Thymus (tissue), 14 donors: ENCODE measurements around the gene CPNE2. TPM values are rescaled to one million over a fixed set of nuclear protein-coding genes. Genes with fewer than 3 reads are reported as not detected.

Experiments
- DNase-seq, 9 donors: peaks; one replicate each; pipeline ENCODE4 v3.0.0-alpha.2; 2013; ENCODE audit warnings: low spot score in 9 of 9, low read depth in 6 of 9, missing footprints in 1 of 9
- H3K27ac ChIP-seq, 2 donors: one replicate each; pipeline ENCODE4 v1.5.1; 2013; ENCODE audit warnings: control low read depth in 1 of 2, low read depth in 1 of 2, low read length in 1 of 2, mild to moderate bottlenecking in 1 of 2, moderate library complexity in 1 of 2
- H3K27me3 ChIP-seq, 2 donors: one replicate each; pipeline ENCODE4 v1.5.1; 2013; ENCODE audit warnings: low read length in 1 of 2; ENCODE audit not compliant: control insufficient read depth in 2 of 2, insufficient read depth in 1 of 2
- H3K36me3 ChIP-seq, 2 donors: one replicate each; pipeline ENCODE4 v1.5.1; 2013; ENCODE audit warnings: low read length in 1 of 2, mild to moderate bottlenecking in 1 of 2, moderate library complexity in 1 of 2; ENCODE audit not compliant: control insufficient read depth in 2 of 2, insufficient read depth in 2 of 2
- H3K4me1 ChIP-seq, 2 donors: one replicate each; pipeline ENCODE4 v1.5.1; 2013; ENCODE audit warnings: low read length in 2 of 2; ENCODE audit not compliant: control insufficient read depth in 2 of 2, insufficient read depth in 2 of 2
- H3K4me3 ChIP-seq, 2 donors: one replicate each; pipeline ENCODE4 v1.5.1; 2013; ENCODE audit warnings: low read length in 2 of 2, control low read depth in 1 of 2, mild to moderate bottlenecking in 1 of 2
- H3K9me3 ChIP-seq, 2 donors: one replicate each; pipeline ENCODE4 v1.5.1; 2013; ENCODE audit warnings: low read length in 1 of 2, mild to moderate bottlenecking in 1 of 2; ENCODE audit not compliant: control insufficient read depth in 2 of 2, insufficient read depth in 1 of 2
- WGBS: extraction: QIAGEN DNeasy Blood & Tissue Kit; methylation state at CpG from one replicate; pipeline ENCODE4 v1.1.7; 2013; 5-methylcytosine and 5-hydroxymethylcytosine counted together
- long read RNA-seq, 10 donors: transcript quantifications; one replicate each; lab custom pipeline, GENCODE V29; 2026
- polyA plus RNA-seq: library from polyadenylated mRNA; stranded (reverse); fragments of 200-250 nt; gene quantifications from one replicate; pipeline ENCODE4 v1.2.3, GENCODE V29; 2013
- total RNA-seq: library from RNA; stranded (reverse); fragments of 120-200 nt; gene quantifications from one replicate; pipeline ENCODE4 v1.2.4, GENCODE V29; 2013
- donor health status: healthy.

CPNE2 gene
- total RNA-seq: 6.5 TPM
- 27.5 TPM for polyA plus RNA-seq
- long read RNA-seq, donor 1: 0 reads
- long read RNA-seq, donor 2: 0 reads
- long read RNA-seq, donor 3, partial matches to known transcripts: 0 of 3 reads
- long read RNA-seq, donor 3, other reads (novel, unspliced or antisense): 0 of 3 reads
- long read RNA-seq, donor 4, partial matches to known transcripts: 0 of 6 reads
- long read RNA-seq, donor 4, other reads (novel, unspliced or antisense): 0 of 6 reads
- long read RNA-seq, donor 5, transcript CPNE2-201 (16 exons, 2,645 nt): major isoform, 9 of 16 reads
- long read RNA-seq, donor 5, transcript CPNE2-209 (2 exons, 901 nt): minor isoform, 5 of 16 reads
- long read RNA-seq, donor 5, partial matches to known transcripts: 0 of 16 reads
- long read RNA-seq, donor 5, other reads (novel, unspliced or antisense): 0 of 16 reads
- long read RNA-seq, donor 6, partial matches to known transcripts: 0 of 1 reads
- long read RNA-seq, donor 6, other reads (novel, unspliced or antisense): 0 of 1 reads
- long read RNA-seq, donor 7, partial matches to known transcripts: 0 of 2 reads
- long read RNA-seq, donor 7, other reads (novel, unspliced or antisense): 0 of 2 reads
- long read RNA-seq, donor 8, partial matches to known transcripts: 0 of 2 reads
- long read RNA-seq, donor 8, other reads (novel, unspliced or antisense): 0 of 2 reads
- long read RNA-seq, donor 9, partial matches to known transcripts: 0 of 3 reads
- long read RNA-seq, donor 9, other reads (novel, unspliced or antisense): 0 of 3 reads
- long read RNA-seq, donor 10, partial matches to known transcripts: 0 of 5 reads
- long read RNA-seq, donor 10, other reads (novel, unspliced or antisense): 0 of 5 reads

DNA sequence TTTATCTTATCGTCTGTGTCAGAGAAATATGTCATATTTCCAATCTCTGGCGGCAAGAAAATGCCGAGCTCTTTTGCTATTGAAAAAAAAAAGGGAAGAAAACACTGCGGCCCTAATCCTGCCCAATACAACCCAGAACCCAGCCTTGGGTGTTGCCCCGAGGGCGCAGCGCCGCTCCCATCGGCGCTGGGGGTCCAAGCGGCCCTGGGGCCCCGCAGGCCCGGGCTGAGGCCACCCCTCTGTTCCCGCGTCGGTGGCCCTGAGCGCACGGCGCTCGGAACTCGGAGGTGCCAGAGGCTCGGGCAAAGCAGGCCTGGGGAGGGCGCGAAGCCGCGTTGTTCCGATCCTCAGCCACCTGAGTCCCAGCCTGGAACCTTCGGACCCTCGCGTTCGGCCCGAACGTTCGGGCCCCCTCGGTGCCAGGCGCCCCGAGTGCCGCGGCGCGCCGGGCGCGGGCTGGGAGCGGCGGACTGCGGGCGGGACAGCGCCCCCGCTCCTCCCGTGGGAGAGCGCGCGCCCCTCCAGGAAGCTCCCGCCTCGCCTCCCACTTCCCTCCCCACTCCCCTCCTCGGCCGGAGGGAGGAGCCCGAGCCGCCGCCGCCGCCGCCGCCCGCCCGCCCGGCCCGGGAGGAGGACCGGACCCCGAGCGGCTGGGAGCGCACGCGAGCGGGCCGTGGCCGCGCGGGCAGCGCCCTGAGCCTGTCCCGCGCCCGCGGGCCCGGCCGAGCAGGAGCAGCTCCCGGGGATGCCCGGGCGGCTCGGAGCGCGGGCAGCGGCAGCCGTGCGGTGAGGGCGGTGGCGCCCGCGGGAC lies at the start of gene CPNE2:
Gene CPNE2 (plus strand): TSS at position 609 of the 811 bp plus-strand sequence. CDS start 18,160 bp downstream, outside the sequence.
- peaks cover 0 to 10% of the 10 kb centered on the region in 2 donors for H3K9me3 ChIP-seq
- no peak for DNase-seq
- H3K27ac ChIP-seq: peak within 1 kb of the TSS in 1 of 2 donors; percentile 21
- peak within 1 kb of the TSS; percentile 22 to 71 for H3K4me3 ChIP-seq
- under 1% methylated on average over 100 of the region's 100 CpGs for WGBS
- H3K27me3 ChIP-seq: peaks cover 32 to 60% of the 10 kb centered on the region in 2 donors
- no peaks in the 10 kb centered on the region for H3K36me3 ChIP-seq
- H3K4me1 ChIP-seq: peaks cover 0 to 15% of the 10 kb centered on the region in 2 donors

GRCh38 chr16:57043248-57043647 lies 49.1 kb upstream of the CPNE2 start:
- DNase-seq: no peak

DNA sequence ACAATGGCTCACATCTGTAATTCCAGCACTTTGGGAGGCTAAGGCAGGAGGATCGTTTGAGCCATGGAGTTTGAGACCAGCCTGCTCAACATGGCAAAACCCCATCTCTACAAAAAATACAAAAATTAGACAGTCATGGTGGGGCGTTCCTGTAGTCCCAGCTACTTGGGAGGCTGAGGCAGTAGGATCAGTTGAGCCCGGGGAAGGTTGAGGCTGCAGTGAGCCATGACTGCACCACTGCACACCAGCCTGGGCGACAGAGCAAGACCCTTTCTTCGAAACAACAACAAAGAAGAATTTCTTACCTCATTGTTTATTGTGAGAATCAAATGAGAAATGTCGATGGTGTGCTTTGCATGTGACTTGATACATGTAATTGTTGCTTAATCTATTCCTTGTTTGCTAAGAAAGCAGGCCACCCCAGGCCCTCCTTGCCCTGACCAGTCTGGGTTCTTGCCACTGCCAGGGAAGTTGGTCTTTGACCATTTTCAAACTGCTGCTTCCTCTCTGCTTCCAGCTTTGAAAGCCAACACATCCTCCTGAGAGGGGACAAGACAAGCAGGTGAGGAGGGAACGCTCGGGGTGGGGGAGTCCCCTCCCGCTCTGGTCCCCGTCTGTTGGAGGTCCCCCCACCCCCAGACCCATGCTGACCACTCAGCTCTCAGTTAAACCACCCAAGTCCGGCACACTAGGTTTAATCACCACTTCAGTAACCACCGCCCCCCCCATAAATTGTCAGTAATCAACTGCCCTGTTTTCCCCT lies 47.3 kb upstream of the CPNE2 start:
- no peak overlapping the region for H3K27ac ChIP-seq
- no peaks in the 10 kb centered on the region for H3K27me3 ChIP-seq
- 95% methylated on average over 12 of the region's 12 CpGs for WGBS
- no peak overlapping the region for H3K4me3 ChIP-seq
- peaks cover 0 to 41% of the 10 kb centered on the region in 2 donors for H3K4me1 ChIP-seq
- peaks cover 6 to 20% of the 10 kb centered on the region in 2 donors for H3K36me3 ChIP-seq
- H3K9me3 ChIP-seq: peaks cover 1 to 11% of the 10 kb centered on the region in 2 donors
- no peak for DNase-seq

More at GRCh38 chr16:57043248-57043647, 49.1 kb upstream of the CPNE2 start:
- no peak overlapping the region for H3K27ac ChIP-seq
- WGBS: 97% methylated on average over 9 of the region's 9 CpGs
- H3K4me1 ChIP-seq: peaks cover 5 to 59% of the 10 kb centered on the region in 2 donors
- H3K36me3 ChIP-seq: peaks cover 6 to 20% of the 10 kb centered on the region in 2 donors
- no peaks in the 10 kb centered on the region for H3K27me3 ChIP-seq
- peaks cover 1 to 11% of the 10 kb centered on the region in 2 donors for H3K9me3 ChIP-seq
- H3K4me3 ChIP-seq: no peak overlapping the region

DNA sequence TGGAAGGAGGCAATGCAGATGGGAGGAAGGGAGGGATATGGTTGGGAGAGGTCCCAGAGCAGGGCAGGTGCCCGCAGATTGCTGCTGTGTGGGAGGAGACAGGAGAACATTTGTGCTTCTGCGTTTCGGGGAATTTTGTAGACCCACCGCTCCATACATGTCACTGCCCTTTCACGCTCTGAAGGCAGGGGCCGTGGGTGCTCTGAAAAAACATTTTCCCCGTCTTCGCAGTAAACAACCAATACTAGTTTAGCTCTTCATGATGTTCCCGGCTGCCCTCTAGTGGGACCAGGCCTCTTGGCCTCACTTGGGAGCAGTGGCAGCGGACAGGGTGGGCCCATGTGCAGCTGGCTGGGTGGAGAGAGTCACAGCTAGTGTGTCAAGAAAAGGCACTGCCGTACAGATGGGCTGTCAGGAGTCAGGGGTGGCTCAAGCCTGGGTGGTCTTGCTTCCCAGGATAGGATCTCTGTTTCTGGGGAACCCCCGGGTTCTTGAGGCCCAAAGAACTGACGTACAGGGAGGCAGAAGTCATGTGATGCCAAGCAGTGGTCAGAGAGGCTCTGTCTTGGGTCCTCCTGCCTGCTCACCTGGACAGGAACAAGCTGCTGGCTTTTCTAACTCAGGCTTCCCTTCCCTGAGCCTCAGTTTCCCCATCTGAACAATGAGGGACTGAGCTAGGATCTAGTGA lies 46.5 kb upstream of the CPNE2 start:
- Histone ChIP-seq H3K36me3 (peaks cover 6 to 23% of the 10 kb centered on the region in 2 donors), H3K4me1 (peaks cover 0 to 34% of the 10 kb centered on the region in 2 donors), H3K27me3 (no peaks in the 10 kb centered on the region), H3K27ac (no peak overlapping the region), H3K9me3 (peaks cover 1 to 6% of the 10 kb centered on the region in 2 donors), H3K4me3 (no peak overlapping the region)
- WGBS: 87% methylated on average over 13 of the region's 13 CpGs
- DNase-seq: peak; percentile 24 to 80 (median 53)

DNA sequence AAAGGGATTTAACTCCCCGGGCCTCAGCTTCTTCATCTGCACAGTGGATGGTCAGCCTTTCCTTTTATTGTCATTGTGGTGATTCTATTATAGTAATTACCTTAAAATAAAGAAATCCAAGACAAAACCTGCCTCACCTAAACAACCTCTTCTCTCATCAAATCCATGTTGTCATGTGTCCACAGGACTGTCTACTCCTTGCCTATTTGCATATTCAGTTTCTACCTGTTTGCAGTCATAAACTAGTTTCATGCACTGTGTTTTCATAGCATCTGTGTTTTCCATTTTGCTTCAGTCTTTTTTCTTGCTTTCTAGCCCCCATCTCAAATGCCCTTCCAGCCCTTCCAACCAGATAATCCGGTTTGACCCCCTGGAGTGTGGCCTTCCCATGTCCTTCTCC lies 44.3 kb upstream of the CPNE2 start:
- WGBS: 95% methylated on average over 2 of the region's 2 CpGs
- H3K4me1 ChIP-seq: peaks cover 0 to 11% of the 10 kb centered on the region in 2 donors
- no peak overlapping the region for H3K27ac ChIP-seq
- H3K9me3 ChIP-seq: no peaks in the 10 kb centered on the region
- peaks cover 3 to 23% of the 10 kb centered on the region in 2 donors for H3K36me3 ChIP-seq
- DNase-seq: no peak
- H3K27me3 ChIP-seq: no peaks in the 10 kb centered on the region
- no peak overlapping the region for H3K4me3 ChIP-seq

DNA sequence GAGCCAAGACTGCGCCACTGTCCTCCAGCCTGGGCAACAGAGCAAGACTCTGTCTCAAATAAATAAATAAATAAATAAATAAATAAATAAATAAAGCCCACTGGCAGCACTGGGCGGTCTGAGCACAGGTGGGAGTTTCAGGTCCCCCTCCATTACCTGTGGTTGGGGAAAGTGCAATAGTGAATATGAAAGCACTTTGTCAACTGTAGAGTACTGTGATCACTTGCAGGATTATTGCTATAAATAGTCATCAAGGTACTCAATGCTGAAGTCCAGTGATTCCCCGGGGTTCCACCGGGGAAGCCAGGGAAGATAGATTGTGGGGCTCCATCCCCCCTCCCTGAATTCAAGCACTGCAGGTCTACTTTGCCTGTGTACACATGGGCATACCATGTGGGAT lies 42.7 kb upstream of the CPNE2 start:
- WGBS: 96% methylated on average over 4 of the region's 4 CpGs
- H3K27ac ChIP-seq: no peak overlapping the region
- H3K27me3 ChIP-seq: no peaks in the 10 kb centered on the region
- H3K36me3 ChIP-seq: peaks cover 0 to 23% of the 10 kb centered on the region in 2 donors
- peaks cover 0 to 9% of the 10 kb centered on the region in 2 donors for H3K4me1 ChIP-seq
- no peak overlapping the region for H3K4me3 ChIP-seq
- no peak for DNase-seq
- no peaks in the 10 kb centered on the region for H3K9me3 ChIP-seq

DNA sequence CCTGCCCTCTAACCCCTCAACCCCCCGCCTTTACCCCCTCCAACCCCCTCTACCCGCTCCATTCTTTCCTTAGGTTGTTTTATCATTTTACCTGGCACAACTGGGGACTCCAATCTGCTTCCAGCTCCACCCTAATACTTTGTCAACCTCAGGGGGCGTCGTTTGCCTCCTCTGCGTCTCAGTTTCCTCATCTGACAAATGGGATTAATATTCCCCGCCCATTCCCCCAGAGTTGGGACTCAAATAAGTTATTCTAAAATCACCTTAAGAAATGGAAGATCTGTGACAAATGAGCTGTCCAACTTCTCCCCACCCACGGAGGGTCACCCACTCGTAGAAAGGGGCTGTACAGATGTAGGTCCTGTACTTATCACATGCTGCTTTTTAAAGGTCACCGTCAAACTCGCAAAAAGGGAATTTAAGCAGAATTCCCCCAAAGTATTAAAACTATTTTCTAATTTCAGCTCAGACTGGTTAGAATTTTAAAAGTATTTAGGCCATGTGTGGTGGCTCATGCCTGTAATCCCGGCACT lies 40.6 kb upstream of the CPNE2 start:
- Histone ChIP-seq H3K9me3 (no peaks in the 10 kb centered on the region), H3K27me3 (no peaks in the 10 kb centered on the region), H3K4me3 (no peak overlapping the region), H3K27ac (no peak overlapping the region), H3K4me1 (no peaks in the 10 kb centered on the region), H3K36me3 (peaks cover 7 to 16% of the 10 kb centered on the region in 2 donors)
- 93% methylated on average over 11 of the region's 11 CpGs for WGBS
- DNase-seq: no peak
